Gastroesophageal sphincter (tissue), 4 donors: Measurements from ENCODE around the gene CLSTN2. TPM values are rescaled to one million over a fixed set of nuclear protein-coding genes. Genes with fewer than 3 reads are reported as not detected.

Experiments
- ATAC-seq: fragments of 150-250 bp; one replicate; pipeline ENCODE4 v1.9.1; 2016; ENCODE audit warnings: mild to moderate bottlenecking, moderate library complexity
- H3K27ac ChIP-seq, 4 donors: fragments of 200-600 bp; sonication (generic) in 3 of 4; 1 replicate in 3 of 4; 2 replicates in 1 of 4; pipeline ENCODE4 v1.5.1; 2016 to 2019
- H3K27me3 ChIP-seq: fragments of 200-600 bp; sonication (generic); one replicate; pipeline ENCODE4 v1.5.1; 2019
- H3K36me3 ChIP-seq, 2 donors: fragments of 200-600 bp; sonication (generic); one replicate each; pipeline ENCODE4 v1.5.1; 2019; ENCODE audit warnings: control low read depth in 1 of 2
- H3K4me1 ChIP-seq, 3 donors: fragments of 200-600 bp; sonication (generic); 1 replicate in 2 of 3; 2 replicates in 1 of 3; pipeline ENCODE4 v1.5.1; 2016 to 2019; ENCODE audit warnings: control low read depth in 2 of 3
- H3K4me3 ChIP-seq, 2 donors: fragments of 200-600 bp; sonication (generic); one replicate each; pipeline ENCODE4 v1.5.1; 2019; ENCODE audit warnings: mild to moderate bottlenecking in 1 of 2, moderate library complexity in 1 of 2
- H3K9me3 ChIP-seq, 3 donors: fragments of 200-600 bp; sonication (generic); one replicate each; pipeline ENCODE4 v1.5.1; 2017 to 2019; ENCODE audit warnings: control low read depth in 2 of 3
- EP300 ChIP-seq: sonication (generic); formaldehyde crosslinking; IDR thresholded peaks from one replicate; pipeline ENCODE4 v1.6.1; 2017; ENCODE audit warnings: antibody characterized with exemption, mild to moderate bottlenecking
- POLR2A ChIP-seq, 2 donors: fragments of 450-650 bp; IDR thresholded peaks; one replicate each; pipeline ENCODE4 v1.6.1; 2017; ENCODE audit warnings: antibody characterized with exemption in 2 of 2, mild to moderate bottlenecking in 2 of 2, moderate library complexity in 1 of 2
- POLR2AphosphoS5 ChIP-seq: sonication (generic); formaldehyde crosslinking; IDR thresholded peaks from one replicate; pipeline ENCODE4 v1.6.1; 2017; ENCODE audit warnings: antibody characterized with exemption
- WGBS, 2 donors: methylation state at CpG; one replicate each; pipeline ENCODE4 v1.1.5; 2018; ENCODE audit warnings: low coverage in 1 of 2; 5-methylcytosine and 5-hydroxymethylcytosine counted together
- total RNA-seq, 4 donors: library from RNA; depleted of rRNA; stranded (reverse); fragments of >200 nt; gene quantifications; one replicate each; pipeline ENCODE4 v1.1.0, GENCODE V29; 2016
- TF ChIP-seq, protein P1 (sequence below), 4 experiments: fragments of 200-600 bp in 2 of 4; fragments of 450-650 bp in 2 of 4; sonication (generic) in 1 of 4; IDR thresholded peaks; one replicate each; pipeline ENCODE4 v1.5.1; 2017 to 2019; ENCODE audit warnings: antibody characterized with exemption in 4 of 4, mild to moderate bottlenecking in 2 of 4, moderate library complexity in 2 of 4

Gene CLSTN2
- total RNA-seq, 4 donors from 2014 or later, result 6.6 to 9.7 (median 7.7) TPM

- WGBS, 2 donors, result 30 to 43% methylated on average over 1 of the region's 1 CpG
- H3K4me3 ChIP-seq, result no peak overlapping the region
- no peaks in the 10 kb centered on the region for H3K4me1 ChIP-seq
- H3K36me3 ChIP-seq, result no peaks in the 10 kb centered on the region
- TF ChIP-seq POLR2AphosphoS5, result no peak
- H3K27me3 ChIP-seq, result no peaks in the 10 kb centered on the region
- H3K9me3 ChIP-seq, result no peaks in the 10 kb centered on the region
- no peak for ATAC-seq
- no peak overlapping the region for H3K27ac ChIP-seq
These were observed 168.2 kb downstream of the CLSTN2 start for GRCh38 chr3:140103166-140103565.

DNA sequence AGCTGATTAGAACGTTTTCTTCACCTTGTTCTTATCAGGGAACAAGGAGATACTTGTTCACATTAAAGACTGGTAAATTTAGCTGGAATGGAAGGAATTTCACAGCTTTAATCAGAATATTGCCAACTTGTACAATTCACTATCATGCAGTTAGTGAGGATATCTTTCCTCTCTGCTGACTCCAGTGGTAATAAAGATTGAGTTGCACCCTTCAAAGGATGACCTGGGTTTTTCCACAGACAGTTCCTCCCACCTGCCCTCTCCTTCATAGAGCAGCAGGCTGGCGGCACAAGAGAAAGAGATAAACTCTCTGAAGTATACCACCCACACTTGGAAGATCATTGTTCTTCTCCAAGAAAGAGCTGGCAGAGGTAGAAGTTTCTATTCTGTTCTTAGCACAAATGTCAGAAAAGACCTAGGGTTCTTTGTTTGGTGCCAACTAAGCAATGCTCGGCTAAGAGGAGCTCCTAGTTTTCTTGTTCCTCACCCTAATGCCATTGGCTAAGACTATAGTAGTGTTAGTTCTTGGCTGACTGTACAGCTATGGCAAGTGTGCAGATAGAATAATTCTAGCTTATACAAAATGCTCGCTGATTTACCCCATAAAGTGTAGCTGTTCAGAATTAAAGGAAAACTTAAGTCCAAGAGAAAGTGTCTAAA lies 169.1 kb downstream of the CLSTN2 start:
- no peak for ATAC-seq
- H3K4me3 ChIP-seq, result no peak overlapping the region
- H3K9me3 ChIP-seq, result no peaks in the 10 kb centered on the region
- no peaks in the 10 kb centered on the region for H3K4me1 ChIP-seq
- TF ChIP-seq EP300 (no peak), POLR2AphosphoS5 (no peak), POLR2A (IDR thresholded peaks at IDR 0.05) (no peak)
- TF ChIP-seq, protein P1, sequence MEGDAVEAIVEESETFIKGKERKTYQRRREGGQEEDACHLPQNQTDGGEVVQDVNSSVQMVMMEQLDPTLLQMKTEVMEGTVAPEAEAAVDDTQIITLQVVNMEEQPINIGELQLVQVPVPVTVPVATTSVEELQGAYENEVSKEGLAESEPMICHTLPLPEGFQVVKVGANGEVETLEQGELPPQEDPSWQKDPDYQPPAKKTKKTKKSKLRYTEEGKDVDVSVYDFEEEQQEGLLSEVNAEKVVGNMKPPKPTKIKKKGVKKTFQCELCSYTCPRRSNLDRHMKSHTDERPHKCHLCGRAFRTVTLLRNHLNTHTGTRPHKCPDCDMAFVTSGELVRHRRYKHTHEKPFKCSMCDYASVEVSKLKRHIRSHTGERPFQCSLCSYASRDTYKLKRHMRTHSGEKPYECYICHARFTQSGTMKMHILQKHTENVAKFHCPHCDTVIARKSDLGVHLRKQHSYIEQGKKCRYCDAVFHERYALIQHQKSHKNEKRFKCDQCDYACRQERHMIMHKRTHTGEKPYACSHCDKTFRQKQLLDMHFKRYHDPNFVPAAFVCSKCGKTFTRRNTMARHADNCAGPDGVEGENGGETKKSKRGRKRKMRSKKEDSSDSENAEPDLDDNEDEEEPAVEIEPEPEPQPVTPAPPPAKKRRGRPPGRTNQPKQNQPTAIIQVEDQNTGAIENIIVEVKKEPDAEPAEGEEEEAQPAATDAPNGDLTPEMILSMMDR (IDR thresholded peaks at IDR 0.05), result no peak
- H3K36me3 ChIP-seq, result no peaks in the 10 kb centered on the region
- no peaks in the 10 kb centered on the region for H3K27me3 ChIP-seq
- no peak overlapping the region for H3K27ac ChIP-seq
- WGBS, 2 donors, result 50 to 67% methylated on average over 4 of the region's 4 CpGs

- H3K27me3 ChIP-seq, result no peaks in the 10 kb centered on the region
- ATAC-seq, result no peak
- no peak overlapping the region for H3K4me3 ChIP-seq
- H3K9me3 ChIP-seq, result no peaks in the 10 kb centered on the region
- no peaks in the 10 kb centered on the region for H3K4me1 ChIP-seq
- TF ChIP-seq, protein P1 (IDR thresholded peaks at IDR 0.05), result no peak
- TF ChIP-seq POLR2AphosphoS5 (no peak), EP300 (no peak), POLR2A (IDR thresholded peaks at IDR 0.05) (no peak)
- no peak overlapping the region for H3K27ac ChIP-seq
- WGBS, 2 donors, result 82 to 96% methylated on average over 3 of the region's 3 CpGs
- no peaks in the 10 kb centered on the region for H3K36me3 ChIP-seq
These were observed 179.2 kb downstream of the CLSTN2 start for GRCh38 chr3:140113996-140114788.

GRCh38 chr3:140114789-140115080 lies 179.8 kb downstream of the CLSTN2 start:
- TF ChIP-seq POLR2AphosphoS5 (no peak), EP300 (no peak), POLR2A (IDR thresholded peaks at IDR 0.05) (no peak)
- TF ChIP-seq, protein P1 (IDR thresholded peaks at IDR 0.05), result no peak
- no peaks in the 10 kb centered on the region for H3K4me1 ChIP-seq
- H3K36me3 ChIP-seq, result no peaks in the 10 kb centered on the region
- H3K27me3 ChIP-seq, result no peaks in the 10 kb centered on the region
- 65 to 66% methylated on average over 2 of the region's 2 CpGs for WGBS, 2 donors
- H3K9me3 ChIP-seq, result no peaks in the 10 kb centered on the region
- H3K27ac ChIP-seq, result no peak overlapping the region
- ATAC-seq, result no peak
- H3K4me3 ChIP-seq, result no peak overlapping the region

DNA sequence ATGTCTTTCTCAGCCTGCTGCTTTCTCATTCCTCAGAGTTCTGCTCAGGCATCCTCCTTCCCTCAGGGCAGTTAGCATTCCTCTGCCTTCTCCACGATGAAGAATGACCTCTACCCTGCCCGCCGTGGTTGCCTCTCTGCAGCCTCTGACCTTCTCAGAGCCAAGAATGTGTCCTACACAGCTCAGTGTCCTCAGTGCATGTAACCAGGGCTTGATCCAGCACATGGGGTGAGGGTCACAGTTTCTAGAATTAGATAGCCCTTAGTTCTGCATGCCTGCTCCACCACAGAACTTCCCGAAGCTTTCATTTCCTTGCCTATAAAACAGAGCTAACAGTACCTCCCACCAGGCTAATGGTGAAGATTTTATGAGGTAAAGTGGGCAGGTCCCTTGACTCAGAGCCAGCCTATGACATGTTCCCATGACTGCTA lies 182.1 kb downstream of the CLSTN2 start:
- Histone ChIP-seq H3K27me3 (no peaks in the 10 kb centered on the region), H3K36me3 (no peaks in the 10 kb centered on the region), H3K27ac (no peak overlapping the region), H3K4me1 (no peaks in the 10 kb centered on the region), H3K9me3 (no peaks in the 10 kb centered on the region), H3K4me3 (no peak overlapping the region)
- 28 to 29% methylated on average over 4 of the region's 4 CpGs for WGBS, 2 donors
- ATAC-seq, result no peak
- no peak for TF ChIP-seq POLR2A (IDR thresholded peaks at IDR 0.05)
- TF ChIP-seq EP300, result no peak
- TF ChIP-seq POLR2AphosphoS5, result no peak
- TF ChIP-seq, protein P1 (IDR thresholded peaks at IDR 0.05), result no peak
